Astrocyte (in vitro differentiated cells and primary cell): ENCODE measurements around the gene NRP1. TPM values are rescaled to one million over a fixed set of nuclear protein-coding genes. Genes with fewer than 3 reads are reported as not detected.

Experiments
- DNase-seq: peaks from one replicate; pipeline ENCODE4 v3.0.0-alpha.2; 2010; ENCODE audit warnings: low read depth
- FAIRE-seq: peaks from 2 replicates; lab custom pipeline; 2011; peaks lifted over from hg19 to GRCh38; lab: Jason Lieb, UNC
- H2AFZ ChIP-seq: 2 replicates; pipeline ENCODE4 v1.6.0; 2012; ENCODE audit warnings: low read depth, low read length, inconsistent platforms
- H3K27ac ChIP-seq: 2 replicates; pipeline ENCODE4 v1.5.1; 2011; ENCODE audit warnings: low read depth, low read length, inconsistent platforms
- H3K27me3 ChIP-seq: 2 replicates; pipeline ENCODE4 v1.6.0; 2011; ENCODE audit warnings: low read length, inconsistent platforms; ENCODE audit not compliant: insufficient read depth
- H3K36me3 ChIP-seq: 2 replicates; pipeline ENCODE4 v1.5.1; 2011; ENCODE audit warnings: low read length, inconsistent platforms; ENCODE audit not compliant: insufficient read depth
- H3K4me1 ChIP-seq: 2 replicates; pipeline ENCODE4 v1.5.1; 2011; ENCODE audit warnings: low read length, inconsistent platforms; ENCODE audit not compliant: insufficient read depth
- H3K4me2 ChIP-seq: 2 replicates; pipeline ENCODE4 v1.6.0; 2012; ENCODE audit warnings: low read length, inconsistent platforms
- H3K4me3 ChIP-seq: 2 replicates; pipeline ENCODE4 v1.5.1; 2011; ENCODE audit warnings: low read depth, mild to moderate bottlenecking, low read length, inconsistent platforms; ENCODE audit not compliant: insufficient read depth
- H3K79me2 ChIP-seq: 2 replicates; pipeline ENCODE4 v1.6.0; 2012; ENCODE audit warnings: mild to moderate bottlenecking, low read length, inconsistent platforms; ENCODE audit not compliant: insufficient read depth
- H3K9ac ChIP-seq: 2 replicates; pipeline ENCODE4 v1.6.0; 2012; ENCODE audit warnings: mild to moderate bottlenecking, low read length, inconsistent platforms
- H3K9me3 ChIP-seq: 2 replicates; pipeline ENCODE4 v1.5.1; 2012; ENCODE audit warnings: low read depth, mild to moderate bottlenecking, low read length, inconsistent platforms; ENCODE audit not compliant: insufficient read depth
- H4K20me1 ChIP-seq: 2 replicates; pipeline ENCODE4 v1.6.0; 2012; ENCODE audit warnings: low read length, inconsistent platforms; ENCODE audit not compliant: insufficient read depth
- H3K27ac Mint-ChIP-seq: one replicate; pipeline ENCODE4 v1.8.0; 2021; ENCODE audit warnings: mild to moderate bottlenecking, mixed read lengths; ENCODE audit not compliant: unreplicated experiment
- H3K27me3 Mint-ChIP-seq: one replicate; pipeline ENCODE4 v1.8.0; 2021; ENCODE audit warnings: low read depth, mixed read lengths; ENCODE audit not compliant: unreplicated experiment
- H3K36me3 Mint-ChIP-seq: one replicate; pipeline ENCODE4 v1.8.0; 2021; ENCODE audit warnings: low read depth, mixed read lengths; ENCODE audit not compliant: unreplicated experiment
- H3K4me1 Mint-ChIP-seq: one replicate; pipeline ENCODE4 v1.8.0; 2021; ENCODE audit warnings: low read depth, mixed read lengths; ENCODE audit not compliant: unreplicated experiment
- H3K4me3 Mint-ChIP-seq: one replicate; pipeline ENCODE4 v1.8.0; 2021; ENCODE audit warnings: mild to moderate bottlenecking, moderate library complexity, mixed read lengths; ENCODE audit not compliant: unreplicated experiment
- H3K9me3 Mint-ChIP-seq: one replicate; pipeline ENCODE4 v1.8.0; 2021; ENCODE audit warnings: mild to moderate bottlenecking, mixed read lengths; ENCODE audit not compliant: unreplicated experiment
- EZH2 ChIP-seq: IDR thresholded peaks from 2 replicates; pipeline ENCODE4 v1.6.1; 2012; ENCODE audit warnings: mild to moderate bottlenecking, low read length, inconsistent platforms; ENCODE audit not compliant: insufficient read depth
- total RNA-seq: library from RNA; stranded (reverse); gene quantifications from 2 replicates; pipeline ENCODE4 v1.2.1, GENCODE V29; 2021
- TF ChIP-seq, protein P1 (sequence below): IDR thresholded peaks from 2 replicates; pipeline ENCODE4 v1.5.1; 2011; ENCODE audit warnings: low read depth, mild to moderate bottlenecking, inconsistent platforms, low read length, moderate library complexity; ENCODE audit not compliant: insufficient read depth

Gene NRP1
- total RNA-seq, 1 donor from 2014 or later, result 59.4 TPM

DNA sequence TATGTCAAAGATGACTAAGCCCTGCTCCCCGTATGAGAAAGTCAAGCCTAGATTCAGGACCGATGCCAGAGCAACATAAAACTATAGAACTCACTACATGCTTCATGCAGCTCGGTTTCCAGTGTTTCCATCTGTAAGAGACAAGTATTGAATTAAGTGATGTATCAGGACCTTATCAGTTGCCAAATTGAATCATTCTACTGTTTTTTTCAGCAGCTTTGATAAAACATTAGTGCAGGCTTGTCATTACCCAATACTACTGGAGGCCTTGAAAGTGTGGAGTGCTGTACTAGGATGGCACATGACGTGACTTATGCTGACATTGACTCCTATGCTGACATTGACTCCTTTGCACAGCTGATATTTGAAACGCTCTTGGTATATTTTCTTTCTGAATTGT is 10.8 kb upstream of the NRP1 start:
- Mint-ChIP-seq H3K27me3 (peaks cover 3% of the 10 kb centered on the region), H3K4me3 (no peak overlapping the region), H3K9me3 (peaks cover 3% of the 10 kb centered on the region), H3K27ac (no peak overlapping the region), H3K4me1 (peaks cover 4% of the 10 kb centered on the region), H3K36me3 (peaks cover 2% of the 10 kb centered on the region)
- FAIRE-seq (no peak), DNase-seq (no peak)
- no peak overlapping the region for H3K9ac ChIP-seq
- no peaks in the 10 kb centered on the region for H4K20me1 ChIP-seq
- H3K4me2 ChIP-seq, result no peak overlapping the region
- H3K4me1 ChIP-seq, result peaks cover 6% of the 10 kb centered on the region
- TF ChIP-seq, protein P1, sequence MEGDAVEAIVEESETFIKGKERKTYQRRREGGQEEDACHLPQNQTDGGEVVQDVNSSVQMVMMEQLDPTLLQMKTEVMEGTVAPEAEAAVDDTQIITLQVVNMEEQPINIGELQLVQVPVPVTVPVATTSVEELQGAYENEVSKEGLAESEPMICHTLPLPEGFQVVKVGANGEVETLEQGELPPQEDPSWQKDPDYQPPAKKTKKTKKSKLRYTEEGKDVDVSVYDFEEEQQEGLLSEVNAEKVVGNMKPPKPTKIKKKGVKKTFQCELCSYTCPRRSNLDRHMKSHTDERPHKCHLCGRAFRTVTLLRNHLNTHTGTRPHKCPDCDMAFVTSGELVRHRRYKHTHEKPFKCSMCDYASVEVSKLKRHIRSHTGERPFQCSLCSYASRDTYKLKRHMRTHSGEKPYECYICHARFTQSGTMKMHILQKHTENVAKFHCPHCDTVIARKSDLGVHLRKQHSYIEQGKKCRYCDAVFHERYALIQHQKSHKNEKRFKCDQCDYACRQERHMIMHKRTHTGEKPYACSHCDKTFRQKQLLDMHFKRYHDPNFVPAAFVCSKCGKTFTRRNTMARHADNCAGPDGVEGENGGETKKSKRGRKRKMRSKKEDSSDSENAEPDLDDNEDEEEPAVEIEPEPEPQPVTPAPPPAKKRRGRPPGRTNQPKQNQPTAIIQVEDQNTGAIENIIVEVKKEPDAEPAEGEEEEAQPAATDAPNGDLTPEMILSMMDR, result no peak
- no peak for TF ChIP-seq EZH2
- H2AFZ ChIP-seq, result no peak overlapping the region
- H3K9me3 ChIP-seq, result no peaks in the 10 kb centered on the region
- H3K4me3 ChIP-seq, result no peak overlapping the region
- H3K36me3 ChIP-seq, result no peaks in the 10 kb centered on the region
- no peaks in the 10 kb centered on the region for H3K79me2 ChIP-seq
- H3K27ac ChIP-seq, result no peak overlapping the region
- H3K27me3 ChIP-seq, result no peaks in the 10 kb centered on the region

DNA sequence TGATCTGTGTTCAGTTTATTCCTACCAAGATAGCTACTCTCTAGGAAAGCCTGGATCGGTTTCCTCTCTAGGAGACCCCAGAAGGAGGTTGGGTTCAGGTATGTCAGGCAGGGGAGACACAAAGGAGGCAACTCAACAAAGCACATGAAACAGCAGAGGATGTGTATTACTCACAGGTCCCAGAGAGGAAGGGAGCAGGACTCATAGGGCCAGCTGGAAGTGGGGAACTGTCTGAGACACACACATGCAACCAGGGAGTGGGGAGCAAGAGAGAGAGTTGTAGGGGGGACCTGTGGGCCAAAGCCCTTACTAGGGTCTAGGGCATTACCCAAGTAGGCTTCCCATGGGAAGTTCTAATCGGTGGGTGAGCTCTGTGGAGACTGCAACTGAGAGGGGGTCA is 10.2 kb upstream of the NRP1 start:
- Mint-ChIP-seq H3K36me3 (peaks cover 2% of the 10 kb centered on the region), H3K27ac (no peak overlapping the region), H3K9me3 (peaks cover 3% of the 10 kb centered on the region), H3K4me3 (no peak overlapping the region), H3K27me3 (peaks cover 3% of the 10 kb centered on the region), H3K4me1 (peaks cover 4% of the 10 kb centered on the region)
- no peak for TF ChIP-seq EZH2
- TF ChIP-seq, protein P1, result no peak
- no peaks in the 10 kb centered on the region for H3K9me3 ChIP-seq
- no peak overlapping the region for H3K27ac ChIP-seq
- H2AFZ ChIP-seq, result no peak overlapping the region
- DNase-seq (no peak), FAIRE-seq (no peak)
- no peaks in the 10 kb centered on the region for H4K20me1 ChIP-seq
- H3K4me3 ChIP-seq, result no peak overlapping the region
- H3K9ac ChIP-seq, result no peak overlapping the region
- H3K79me2 ChIP-seq, result no peaks in the 10 kb centered on the region
- H3K36me3 ChIP-seq, result no peaks in the 10 kb centered on the region
- peaks cover 6% of the 10 kb centered on the region for H3K4me1 ChIP-seq
- no peaks in the 10 kb centered on the region for H3K27me3 ChIP-seq
- no peak overlapping the region for H3K4me2 ChIP-seq

DNA sequence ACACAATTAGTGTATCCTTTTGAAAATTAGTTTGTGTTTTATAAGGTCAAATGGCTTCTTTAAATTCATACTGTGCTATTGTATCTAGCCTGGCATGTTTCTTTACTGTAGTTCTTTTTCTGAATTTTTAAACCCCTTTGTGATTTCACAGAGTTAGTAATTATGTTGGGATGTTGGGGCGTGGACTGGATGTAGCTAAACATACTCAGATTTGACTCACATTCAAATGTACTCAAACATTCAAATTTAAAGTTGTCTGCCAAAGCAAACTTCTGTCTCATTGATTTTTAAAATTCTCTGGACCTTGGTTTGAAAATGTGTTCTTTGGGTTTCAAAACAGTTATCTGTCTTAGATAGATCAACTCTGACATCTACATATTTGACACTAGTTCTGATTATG is 7.2 kb upstream of the NRP1 start:
- no peaks in the 10 kb centered on the region for H3K9me3 ChIP-seq
- H4K20me1 ChIP-seq, result no peaks in the 10 kb centered on the region
- H3K4me3 Mint-ChIP-seq, result no peak overlapping the region
- FAIRE-seq (no peak), DNase-seq (peak; percentile 42)
- peak overlapping the region; percentile 24 for H3K9ac ChIP-seq
- H3K4me2 ChIP-seq, result peak overlapping the region; percentile 72
- H3K4me1 Mint-ChIP-seq, result peaks cover 9% of the 10 kb centered on the region
- H3K27me3 ChIP-seq, result no peaks in the 10 kb centered on the region
- H3K27me3 Mint-ChIP-seq, result peaks cover 8% of the 10 kb centered on the region
- H3K9me3 Mint-ChIP-seq, result peaks cover 6% of the 10 kb centered on the region
- TF ChIP-seq, protein P1, result no peak
- TF ChIP-seq EZH2, result no peak
- H3K4me1 ChIP-seq, result peaks cover 24% of the 10 kb centered on the region
- peak overlapping the region; percentile 15 for H3K27ac ChIP-seq
- H3K36me3 Mint-ChIP-seq, result peaks cover 2% of the 10 kb centered on the region
- H2AFZ ChIP-seq, result no peak overlapping the region
- no peaks in the 10 kb centered on the region for H3K36me3 ChIP-seq
- H3K27ac Mint-ChIP-seq, result no peak overlapping the region
- H3K4me3 ChIP-seq, result peak overlapping the region; percentile 20
- no peaks in the 10 kb centered on the region for H3K79me2 ChIP-seq
